Mucosa of descending colon (tissue), 3 donors: ENCODE measurements around the gene UMAD1. TPM values are rescaled to one million over a fixed set of nuclear protein-coding genes. Genes with fewer than 3 reads are reported as not detected.
A peak's percentile ranks its signal among the peaks of the same experiment; 100 is the strongest.

Experiments
- ATAC-seq: fragments of 200-7000 bp; cut with Tn5 transposase; one replicate; pipeline ENCODE4 v1.9.1; 2020; ENCODE audit warnings: mild to moderate bottlenecking, moderate library complexity
- DNase-seq, 3 donors: peaks; one replicate each; pipeline ENCODE4 v3.0.0-alpha.2; 2020
- H3K36me3 ChIP-seq: fragments of 200-600 bp; one replicate; pipeline ENCODE4 v1.8.0; 2021; ENCODE audit warnings: low read depth, mild to moderate bottlenecking
- H3K4me1 ChIP-seq: fragments of 200-600 bp; one replicate; pipeline ENCODE4 v1.8.0; 2021; ENCODE audit warnings: low read depth, mild to moderate bottlenecking
- H3K4me3 ChIP-seq: fragments of 200-600 bp; one replicate; pipeline ENCODE4 v1.8.0; 2021; ENCODE audit warnings: mild to moderate bottlenecking
- H3K9me3 ChIP-seq: fragments of 200-600 bp; one replicate; pipeline ENCODE4 v1.8.0; 2021; ENCODE audit warnings: mild to moderate bottlenecking
- CTCF ChIP-seq: fragments of 200-600 bp; IDR thresholded peaks from one replicate; pipeline ENCODE4 v1.8.0; 2022; ENCODE audit warnings: antibody characterized with exemption, mild to moderate bottlenecking
- intact Hi-C, 2 donors: fragments of 100-400 bp; cut with DNase I in 1 of 2; cut with micrococcal nuclease in 1 of 2; formaldehyde crosslinking; loops; one replicate each; pipeline versions ENCODE4 v1.11.0 to v1.11.1; 2022; cut with DNase I, micrococcal nuclease
- total RNA-seq, 3 donors: library from RNA; stranded (reverse); fragmentation: NEBNext Ultra II Directional in 2 of 3; extraction: Animal tissue kit (Norgen Biotek cat#: 25700) in 2 of 3; gene quantifications; one replicate each; pipeline versions ENCODE4 v1.2.1 to v1.2.4, GENCODE V29; 2021 to 2023
- donor health status: DM: no; HTN: no; CAD: no; lungs with moderate emphysema.
- donor health status: DM: no; HTN: no; CAD: no.
- donor health status: DM: no; HTN: yes; CAD: no.

The UMAD1 gene
- total RNA-seq, 3 donors from 2014 or later = 18.5 to 22.1 (median 18.6) TPM

- H3K36me3 ChIP-seq = no peaks in the 10 kb centered on the region
- no peak overlapping the region for H3K4me3 ChIP-seq
- H3K4me1 ChIP-seq = no peaks in the 10 kb centered on the region
- no peaks in the 10 kb centered on the region for H3K9me3 ChIP-seq
- intact Hi-C loops = loop anchor here (5.0 to 10.0 kb wide), 2 partner anchors 77 to 79 kb away; no protein-coding TSS in a partner anchor
- peak; percentile 42 for ATAC-seq
- no peak for DNase-seq
- no peak for TF ChIP-seq CTCF
These were observed 120.9 kb downstream of the UMAD1 start for GRCh38 chr7:7761340-7761973.

- Histone ChIP-seq H3K4me1 (no peaks in the 10 kb centered on the region), H3K9me3 (no peaks in the 10 kb centered on the region), H3K36me3 (no peaks in the 10 kb centered on the region), H3K4me3 (no peak overlapping the region)
- no peak for TF ChIP-seq CTCF
- ATAC-seq = peak; percentile 86
- peak in 1 of 3 donors; percentile 9 for DNase-seq
- intact Hi-C loops = loop anchor here (5.0 to 10.0 kb wide), 2 partner anchors 77 to 80 kb away; no protein-coding TSS in a partner anchor
These were observed 121.6 kb downstream of the UMAD1 start for GRCh38 chr7:7761974-7762779.

- intact Hi-C loops = loop anchor here (5.0 to 10.0 kb wide), 2 partner anchors 80 to 82 kb away; no protein-coding TSS in a partner anchor
- peak; percentile 36 for ATAC-seq
- H3K4me1 ChIP-seq = no peaks in the 10 kb centered on the region
- no peak overlapping the region for H3K4me3 ChIP-seq
- DNase-seq = no peak
- TF ChIP-seq CTCF = no peak
- no peaks in the 10 kb centered on the region for H3K9me3 ChIP-seq
- H3K36me3 ChIP-seq = no peaks in the 10 kb centered on the region
These were observed 124.2 kb downstream of the UMAD1 start for GRCh38 chr7:7764520-7765396.

GRCh38 chr7:7765422-7765821 lies 124.9 kb downstream of the UMAD1 start:
- no peaks in the 10 kb centered on the region for H3K36me3 ChIP-seq
- no peaks in the 10 kb centered on the region for H3K4me1 ChIP-seq
- TF ChIP-seq CTCF = no peak
- no peak overlapping the region for H3K4me3 ChIP-seq
- ATAC-seq (no peak), DNase-seq (no peak)
- H3K9me3 ChIP-seq = no peaks in the 10 kb centered on the region
- intact Hi-C loops = loop anchor here in 1 of 2 donors (10.0 kb wide), 1 partner anchor 81 kb away; no protein-coding TSS in a partner anchor

GRCh38 chr7:7766671-7767070 lies 126.1 kb downstream of the UMAD1 start:
- Histone ChIP-seq H3K36me3 (no peaks in the 10 kb centered on the region), H3K4me3 (no peak overlapping the region), H3K4me1 (no peaks in the 10 kb centered on the region), H3K9me3 (no peaks in the 10 kb centered on the region)
- no peak for ATAC-seq
- intact Hi-C loops = loop anchor here in 1 of 2 donors (10.0 kb wide), 1 partner anchor 82 kb away; no protein-coding TSS in a partner anchor
- TF ChIP-seq CTCF = no peak
- DNase-seq = no peak
